Kidney (tissue), 14 donors: ENCODE results near the gene NCS1. TPM values are rescaled to one million over a fixed set of nuclear protein-coding genes. Genes with fewer than 3 reads are reported as not detected.

Experiments
- DNase-seq, 5 donors: peaks; one replicate each; pipeline ENCODE4 v3.0.0-alpha.2; 2013 to 2020
- FAIRE-seq: peaks from 2 replicates; lab custom pipeline; 2012; peaks lifted over from hg19 to GRCh38; lab: Jason Lieb, UNC
- H3K27ac ChIP-seq, 2 donors: one replicate each; pipeline ENCODE4 v1.7.0; 2013; ENCODE audit warnings: low read depth in 2 of 2, low read length in 2 of 2, inconsistent platforms in 1 of 2
- H3K27me3 ChIP-seq: one replicate; pipeline ENCODE4 v1.7.1; 2013; ENCODE audit warnings: low read length, inconsistent platforms; ENCODE audit not compliant: control insufficient read depth, insufficient read depth
- H3K36me3 ChIP-seq, 3 donors: one replicate each; pipeline versions ENCODE4 v1.7.0 to v1.7.1; 2013; ENCODE audit warnings: low read length in 3 of 3, control low read depth in 1 of 3, inconsistent platforms in 1 of 3; ENCODE audit not compliant: insufficient read depth in 3 of 3, control insufficient read depth in 2 of 3
- H3K4me1 ChIP-seq, 3 donors: one replicate each; pipeline versions ENCODE4 v1.7.0 to v1.7.1; 2013; ENCODE audit warnings: low read length in 3 of 3, inconsistent platforms in 1 of 3, low read depth in 1 of 3; ENCODE audit not compliant: control insufficient read depth in 2 of 3, insufficient read depth in 2 of 3
- H3K4me3 ChIP-seq, 3 donors: one replicate each; pipeline versions ENCODE4 v1.7.0 to v1.8.1; 2013; ENCODE audit warnings: low read length in 3 of 3, control low read depth in 1 of 3, inconsistent platforms in 1 of 3
- H3K9ac ChIP-seq, 3 donors: one replicate each; pipeline versions ENCODE4 v1.7.0 to v1.7.1; 2013; ENCODE audit warnings: low read length in 3 of 3, control low read depth in 1 of 3, inconsistent platforms in 1 of 3
- H3K9me3 ChIP-seq, 3 donors: one replicate each; pipeline versions ENCODE4 v1.7.0 to v1.7.1; 2013; ENCODE audit warnings: low read length in 3 of 3, control low read depth in 1 of 3, inconsistent platforms in 1 of 3; ENCODE audit not compliant: control insufficient read depth in 2 of 3, insufficient read depth in 1 of 3
- CTCF ChIP-seq: IDR thresholded peaks from 3 replicates; pipeline ENCODE4 v1.5.1; 2012; ENCODE audit warnings: mild to moderate bottlenecking, moderate library complexity, borderline replicate concordance; ENCODE audit not compliant: insufficient read depth; ENCODE audit errors: extremely low read depth
- intact Hi-C: fragments of 100-400 bp; cut with DNase I; formaldehyde crosslinking; loops from one replicate; pipeline ENCODE4 v1.11.1; 2022
- polyA plus RNA-seq: library from polyadenylated mRNA; stranded (reverse); fragments of 350-450 nt; fragmentation: Illumina TruSeq; extraction: RNeasy Lipid Tissue Mini Kit (QIAGEN cat#74804); gene quantifications from one replicate; pipeline ENCODE4 v1.2.3, GENCODE V29; 2014; ENCODE audit warnings: low read depth, low replicate concordance; ENCODE audit not compliant: insufficient read depth
- total RNA-seq: library from RNA; stranded (reverse); fragmentation: NEBNext Ultra II Directional; extraction: Animal tissue kit (Norgen Biotek cat#: 25700); gene quantifications from one replicate; pipeline ENCODE4 v1.2.1, GENCODE V29; 2021
- donor health status: control.
- donor health status: control.
- donor health status: control.
- donor health status: control.
- donor health status: control.
- donor health status: DM: yes; HTN: yes; CAD: no.
- donor health status: Normal renal cell carcinoma (clear cell type).

The NCS1 gene
- total and polyA plus RNA-seq, 2 donors from 2014 or later: 27.7 to 37.4 TPM

GRCh38 chr9:130262061-130262745, 90.0 kb downstream of the NCS1 start:
- Histone ChIP-seq H3K4me3 (no peak overlapping the region), H3K27me3 (peaks cover 7% of the 10 kb centered on the region), H3K4me1 (no peaks in the 10 kb centered on the region), H3K27ac (no peak overlapping the region), H3K9me3 (no peaks in the 10 kb centered on the region), H3K9ac (no peak overlapping the region), H3K36me3 (no peaks in the 10 kb centered on the region)
- no peak for TF ChIP-seq CTCF
- intact Hi-C loops: no loop called here
- FAIRE-seq: no peak
- DNase-seq: peak in 1 of 5 donors; percentile 9

GRCh38 chr9:130262771-130263170, 90.6 kb downstream of the NCS1 start:
- DNase-seq: peak in 1 of 5 donors; percentile 12

GRCh38 chr9:130263601-130264413, 91.6 kb downstream of the NCS1 start:
- DNase-seq (peak in 1 of 5 donors; percentile 65), FAIRE-seq (no peak)
- H3K9ac ChIP-seq: no peak overlapping the region
- no peak overlapping the region for H3K4me3 ChIP-seq
- H3K36me3 ChIP-seq: no peaks in the 10 kb centered on the region
- intact Hi-C loops: no loop called here
- H3K4me1 ChIP-seq: peaks cover 0 to 2% (median 0%) of the 10 kb centered on the region in 3 donors
- no peak overlapping the region for H3K27ac ChIP-seq
- H3K9me3 ChIP-seq: no peaks in the 10 kb centered on the region
- TF ChIP-seq CTCF: no peak
- H3K27me3 ChIP-seq: peaks cover 9% of the 10 kb centered on the region

More at GRCh38 chr9:130262771-130263170, 90.6 kb downstream of the NCS1 start:
- FAIRE-seq: no peak
- TF ChIP-seq CTCF: no peak
- Histone ChIP-seq H3K36me3 (no peaks in the 10 kb centered on the region), H3K4me3 (no peak overlapping the region), H3K4me1 (no peaks in the 10 kb centered on the region), H3K9me3 (no peaks in the 10 kb centered on the region), H3K9ac (no peak overlapping the region), H3K27ac (no peak overlapping the region), H3K27me3 (peaks cover 7% of the 10 kb centered on the region)
- intact Hi-C loops: no loop called here
